GM12892 (cell line): ENCODE results near the gene NDST4.

Source experiments
- POLR2A ChIP-seq: IDR thresholded peaks from 2 replicates; pipeline ENCODE4 v1.6.1; 2011; ENCODE audit warnings: low read depth, low read length, control low read depth
- POLR2AphosphoS5 ChIP-seq: IDR thresholded peaks from 2 replicates; pipeline ENCODE4 v1.6.1; 2011; ENCODE audit warnings: low read depth, low read length, control low read depth
- TAF1 ChIP-seq: IDR thresholded peaks from 2 replicates; pipeline ENCODE4 v1.6.1; 2011; ENCODE audit warnings: low read depth, mild to moderate bottlenecking, control low read depth, low read length, borderline replicate concordance

GRCh38 chr4:114864060-114864459 lies 249.4 kb downstream of the NDST4 start:
- TF ChIP-seq POLR2AphosphoS5 (no peak), TAF1 (no peak), POLR2A (no peak)
